H9 (cell line): Measurements from ENCODE around the gene ITGA11. TPM values are rescaled to one million over a fixed set of nuclear protein-coding genes. Genes with fewer than 3 reads are reported as not detected.

Experiments used
- DNase-seq: peaks from one replicate; pipeline ENCODE4 v3.0.0-alpha.2; 2017
- H2AFZ ChIP-seq: one replicate; pipeline ENCODE4 v1.6.1; 2013; ENCODE audit warnings: mild to moderate bottlenecking, low read length, control low read depth, moderate library complexity
- H2AK5ac ChIP-seq: 2 replicates; pipeline ENCODE4 v1.6.1; 2013; ENCODE audit warnings: low read length, control low read depth, mixed read lengths; ENCODE audit not compliant: insufficient read length
- H2BK120ac ChIP-seq: one replicate; pipeline ENCODE4 v1.6.1; 2013; ENCODE audit warnings: low read depth, mild to moderate bottlenecking, low read length, control low read depth, inconsistent platforms; ENCODE audit not compliant: poor library complexity, severe bottlenecking
- H2BK12ac ChIP-seq: 2 replicates; pipeline ENCODE4 v1.6.1; 2013; ENCODE audit warnings: low read length, control low read depth, mixed read lengths, low read depth; ENCODE audit not compliant: insufficient read length
- H2BK15ac ChIP-seq: 2 replicates; pipeline ENCODE4 v1.6.1; 2013; ENCODE audit warnings: low read depth, low read length, control low read depth
- H2BK20ac ChIP-seq: one replicate; pipeline ENCODE4 v1.6.1; 2013; ENCODE audit warnings: low read depth, mild to moderate bottlenecking, low read length, control low read depth, inconsistent platforms; ENCODE audit not compliant: poor library complexity, severe bottlenecking
- H2BK5ac ChIP-seq: 2 replicates; pipeline ENCODE4 v1.6.1; 2013; ENCODE audit warnings: low read length, control low read depth, mixed read lengths; ENCODE audit not compliant: insufficient read length
- H3K14ac ChIP-seq: 2 replicates; pipeline ENCODE4 v1.6.1; 2013; ENCODE audit warnings: low read length, control low read depth; ENCODE audit not compliant: insufficient read depth
- H3K18ac ChIP-seq: 2 replicates; pipeline ENCODE4 v1.6.1; 2013; ENCODE audit warnings: low read depth, mild to moderate bottlenecking, mixed read lengths, low read length, control low read depth; ENCODE audit not compliant: insufficient read length
- H3K23ac ChIP-seq: 2 replicates; pipeline ENCODE4 v1.6.1; 2013; ENCODE audit warnings: low read length, control low read depth, mixed read lengths, low read depth; ENCODE audit not compliant: insufficient read length
- H3K23me2 ChIP-seq: 2 replicates; pipeline ENCODE4 v1.6.1; 2013; ENCODE audit warnings: low read depth, mild to moderate bottlenecking, mixed read lengths, low read length, control low read depth; ENCODE audit not compliant: insufficient read length, poor library complexity, severe bottlenecking
- H3K27ac ChIP-seq: 2 replicates; pipeline ENCODE4 v1.5.1; 2013; ENCODE audit warnings: low read length, control low read depth, mixed read lengths, low read depth; ENCODE audit not compliant: insufficient read length
- H3K27me3 ChIP-seq: 2 replicates; pipeline ENCODE4 v1.6.1; 2013; ENCODE audit warnings: low read length, control low read depth, inconsistent platforms; ENCODE audit not compliant: insufficient read depth
- H3K4ac ChIP-seq: 2 replicates; pipeline ENCODE4 v1.6.1; 2013; ENCODE audit warnings: low read depth, mild to moderate bottlenecking, control low read depth, inconsistent platforms, low read length, moderate library complexity
- H3K4me1 ChIP-seq: 2 replicates; pipeline ENCODE4 v1.6.1; 2013; ENCODE audit warnings: low read length, control low read depth, inconsistent platforms; ENCODE audit not compliant: insufficient read depth
- H3K4me2 ChIP-seq: 2 replicates; pipeline ENCODE4 v1.6.1; 2013; ENCODE audit warnings: low read length, control low read depth, mixed read lengths; ENCODE audit not compliant: insufficient read length, insufficient read depth
- H3K56ac ChIP-seq: 2 replicates; pipeline ENCODE4 v1.6.1; 2013; ENCODE audit warnings: low read depth, mild to moderate bottlenecking, mixed read lengths, low read length, control low read depth; ENCODE audit not compliant: insufficient read length
- H3K79me1 ChIP-seq: 2 replicates; pipeline ENCODE4 v1.6.1; 2013; ENCODE audit warnings: low read depth, mild to moderate bottlenecking, moderate library complexity, low read length, control low read depth, inconsistent platforms; ENCODE audit not compliant: insufficient read depth, poor library complexity, severe bottlenecking
- H3K79me2 ChIP-seq: 2 replicates; pipeline ENCODE4 v1.6.1; 2013; ENCODE audit warnings: low read length, control low read depth, inconsistent platforms; ENCODE audit not compliant: insufficient read depth
- H3K9ac ChIP-seq: 2 replicates; pipeline ENCODE4 v1.6.1; 2013; ENCODE audit warnings: low read length, control low read depth, mixed read lengths; ENCODE audit not compliant: insufficient read length; ENCODE audit errors: extremely low read depth
- H3K9me3 ChIP-seq: one replicate; pipeline ENCODE4 v1.6.1; 2013; ENCODE audit warnings: low read depth, low read length, inconsistent platforms; ENCODE audit not compliant: control insufficient read depth
- H3T11ph ChIP-seq: one replicate; pipeline ENCODE4 v1.6.1; 2013; ENCODE audit warnings: mild to moderate bottlenecking, low read length, control low read depth, inconsistent platforms
- H4K20me1 ChIP-seq: one replicate; pipeline ENCODE4 v1.6.1; 2013; ENCODE audit not compliant: control insufficient read depth, insufficient read length, insufficient read depth
- H4K5ac ChIP-seq: 2 replicates; pipeline ENCODE4 v1.6.1; 2013; ENCODE audit warnings: low read depth, mild to moderate bottlenecking, mixed read lengths, low read length, control low read depth; ENCODE audit not compliant: insufficient read length
- H4K8ac ChIP-seq: replicated peaks from 2 replicates; pipeline ENCODE4 v1.6.1; 2013; ENCODE audit warnings: low read length, control low read depth, mixed read lengths, low read depth; ENCODE audit not compliant: insufficient read length
- H4K91ac ChIP-seq: 2 replicates; pipeline ENCODE4 v1.6.1; 2013; ENCODE audit warnings: low read depth, mild to moderate bottlenecking, moderate library complexity, mixed read lengths, low read length, control low read depth; ENCODE audit not compliant: insufficient read length
- H3K27ac Mint-ChIP-seq, 3 experiments: 2 replicates in 2 of 3; 3 replicates in 1 of 3; pipeline ENCODE4 v1.8.0; 2020 to 2021; ENCODE audit warnings: mixed read lengths in 3 of 3, mild to moderate bottlenecking in 1 of 3, moderate library complexity in 1 of 3
- H3K27me3 Mint-ChIP-seq: 2 replicates; pipeline ENCODE4 v1.8.0; 2021; ENCODE audit warnings: low read depth, mild to moderate bottlenecking, moderate library complexity, mixed read lengths
- H3K36me3 Mint-ChIP-seq, 3 experiments: 2 replicates in 2 of 3; 3 replicates in 1 of 3; pipeline ENCODE4 v1.8.0; 2020 to 2021; ENCODE audit warnings: low read depth in 3 of 3, mixed read lengths in 3 of 3; ENCODE audit not compliant: insufficient read depth in 1 of 3
- H3K4me1 Mint-ChIP-seq, 2 experiments: 2 replicates each; pipeline ENCODE4 v1.8.0; 2020; ENCODE audit warnings: mixed read lengths in 2 of 2
- H3K4me3 Mint-ChIP-seq, 2 experiments: 2 replicates in 1 of 2; 3 replicates in 1 of 2; pipeline ENCODE4 v1.8.0; 2020 to 2021; ENCODE audit warnings: mild to moderate bottlenecking in 2 of 2, mixed read lengths in 2 of 2, moderate library complexity in 1 of 2
- H3K9me3 Mint-ChIP-seq, 2 experiments: 2 replicates in 1 of 2; 3 replicates in 1 of 2; pipeline ENCODE4 v1.8.0; 2020; ENCODE audit warnings: mild to moderate bottlenecking in 2 of 2, mixed read lengths in 2 of 2, moderate library complexity in 1 of 2
- WGBS: extraction: QIAGEN DNeasy Blood & Tissue Kit; methylation state at CpG from one replicate; pipeline ENCODE4 v1.1.7; 2013; ENCODE audit warnings: missing lambda C conversion rate, low lambda C conversion rate, mixed read lengths; ENCODE audit not compliant: insufficient read length; ENCODE audit errors: extremely low coverage; 5-methylcytosine and 5-hydroxymethylcytosine counted together
- total RNA-seq: library from RNA; stranded (reverse); gene quantifications from 2 replicates; pipeline ENCODE4 v1.2.1, GENCODE V29; 2021
- TF ChIP-seq, protein P1 (sequence below): fragments of 200-600 bp; sonication (generic); conservative IDR thresholded peaks from 3 replicates; pipeline ENCODE4 v1.8.0; 2021; ENCODE audit warnings: antibody characterized with exemption, mild to moderate bottlenecking

Gene ITGA11
- total RNA-seq, 1 experiment from 2014 or later: 0.07 TPM

DNA sequence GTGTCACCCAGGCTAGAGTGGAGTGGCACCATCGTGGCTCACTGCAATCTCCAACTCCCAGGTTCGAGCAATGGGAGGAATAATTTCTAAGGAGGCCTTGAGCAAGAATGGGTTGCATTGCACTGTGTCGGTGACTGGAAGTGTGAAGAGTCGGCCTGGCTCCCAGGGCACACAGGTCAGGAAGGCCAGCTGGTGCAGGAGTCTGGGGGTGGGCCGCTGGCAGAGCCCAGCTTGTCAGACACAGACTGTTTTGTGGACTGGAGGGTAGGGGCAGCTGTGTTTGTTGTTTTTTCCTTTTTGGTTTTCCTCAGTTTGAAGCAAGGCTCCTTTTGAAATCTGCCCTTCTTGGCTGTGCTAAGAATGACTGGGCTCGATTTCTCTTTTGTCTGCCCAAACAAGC is 66.2 kb downstream of the ITGA11 start:
- H3K9ac ChIP-seq: no peak overlapping the region
- H2BK12ac ChIP-seq: no peak overlapping the region
- H3K23ac ChIP-seq: no peak overlapping the region
- no CpG with 5 or more reads among the region's 6 CpGs for WGBS
- no peaks in the 10 kb centered on the region for H4K20me1 ChIP-seq
- Mint-ChIP-seq H3K4me3 (no peak overlapping the region), H3K27ac (no peak overlapping the region), H3K4me1 (peaks cover 6 to 10% of the 10 kb centered on the region in 2 experiments), H3K36me3 (no peaks in the 10 kb centered on the region), H3K27me3 (peaks cover 8% of the 10 kb centered on the region), H3K9me3 (no peaks in the 10 kb centered on the region)
- H3K27ac ChIP-seq: no peak overlapping the region
- no peaks in the 10 kb centered on the region for H3K79me2 ChIP-seq
- TF ChIP-seq, protein P1, sequence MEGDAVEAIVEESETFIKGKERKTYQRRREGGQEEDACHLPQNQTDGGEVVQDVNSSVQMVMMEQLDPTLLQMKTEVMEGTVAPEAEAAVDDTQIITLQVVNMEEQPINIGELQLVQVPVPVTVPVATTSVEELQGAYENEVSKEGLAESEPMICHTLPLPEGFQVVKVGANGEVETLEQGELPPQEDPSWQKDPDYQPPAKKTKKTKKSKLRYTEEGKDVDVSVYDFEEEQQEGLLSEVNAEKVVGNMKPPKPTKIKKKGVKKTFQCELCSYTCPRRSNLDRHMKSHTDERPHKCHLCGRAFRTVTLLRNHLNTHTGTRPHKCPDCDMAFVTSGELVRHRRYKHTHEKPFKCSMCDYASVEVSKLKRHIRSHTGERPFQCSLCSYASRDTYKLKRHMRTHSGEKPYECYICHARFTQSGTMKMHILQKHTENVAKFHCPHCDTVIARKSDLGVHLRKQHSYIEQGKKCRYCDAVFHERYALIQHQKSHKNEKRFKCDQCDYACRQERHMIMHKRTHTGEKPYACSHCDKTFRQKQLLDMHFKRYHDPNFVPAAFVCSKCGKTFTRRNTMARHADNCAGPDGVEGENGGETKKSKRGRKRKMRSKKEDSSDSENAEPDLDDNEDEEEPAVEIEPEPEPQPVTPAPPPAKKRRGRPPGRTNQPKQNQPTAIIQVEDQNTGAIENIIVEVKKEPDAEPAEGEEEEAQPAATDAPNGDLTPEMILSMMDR: no peak
- no peak overlapping the region for H3K4ac ChIP-seq
- no peaks in the 10 kb centered on the region for H3K23me2 ChIP-seq
- no peak overlapping the region for H3K18ac ChIP-seq
- H3K27me3 ChIP-seq: no peaks in the 10 kb centered on the region; the same call in 1 of the 2 replicates
- H2BK120ac ChIP-seq: no peak overlapping the region
- no peak overlapping the region for H4K5ac ChIP-seq
- no peak overlapping the region for H2BK5ac ChIP-seq
- H3K14ac ChIP-seq: no peak overlapping the region
- no peak overlapping the region for H2AFZ ChIP-seq
- no peaks in the 10 kb centered on the region for H3K79me1 ChIP-seq
- H3K9me3 ChIP-seq: no peaks in the 10 kb centered on the region
- no peak overlapping the region for H2BK20ac ChIP-seq
- DNase-seq: no peak
- no peak overlapping the region for H3K56ac ChIP-seq
- no peak overlapping the region for H4K91ac ChIP-seq
- H3K4me1 ChIP-seq: no peaks in the 10 kb centered on the region
- H3T11ph ChIP-seq: no peak overlapping the region
- no peak overlapping the region for H2AK5ac ChIP-seq
- no peak overlapping the region for H3K4me2 ChIP-seq
- H4K8ac ChIP-seq: no peak overlapping the region
- no peak overlapping the region for H2BK15ac ChIP-seq
